SK-N-SH (cell line): ENCODE results near the gene FYB2. TPM values are rescaled to one million over a fixed set of nuclear protein-coding genes. Genes with fewer than 3 reads are reported as not detected.
A peak's percentile ranks its signal among the peaks of the same experiment; 100 is the strongest.

Experiments used
- CTCF ChIA-PET: fragments of 300-600, 350-600 bp; formaldehyde crosslinking; extraction: SDS; loops from one replicate; lab custom pipeline; 2021; lab: Yijun Ruan, JAX
- POLR2A ChIA-PET: fragments of 350-600 bp; sonication (Branson Sonifier 250); formaldehyde crosslinking; extraction: SDS; loops from one replicate; lab custom pipeline; 2020; ENCODE audit warnings: antibody characterized with exemption, inconsistent platforms; lab: Yijun Ruan, JAX
- DNase-seq: peaks from one replicate; pipeline ENCODE4 v3.0.0; 2012
- H2AFZ ChIP-seq: fragments of 200-600 bp; sonication (generic); 2 replicates; pipeline ENCODE4 v1.8.1; 2016; ENCODE audit warnings: antibody characterized with exemption, mild to moderate bottlenecking, low read depth
- H3F3A ChIP-seq: fragments of 200-600 bp; sonication (generic); replicated peaks from 2 replicates; pipeline ENCODE3; 2016; ENCODE audit warnings: antibody characterized with exemption, mild to moderate bottlenecking; ENCODE audit not compliant: insufficient read depth
- H3K27ac ChIP-seq, 2 experiments: fragments of 200-500 bp in 1 of 2; fragments of 200-600 bp in 1 of 2; sonication (Bioruptor generic) in 1 of 2; sonication (generic), shearing (Covaris generic) in 1 of 2; 2 replicates each; pipeline versions ENCODE4 v1.5.1 to v1.6.1; 2014 to 2016; ENCODE audit warnings: low read depth in 2 of 2, inconsistent platforms in 1 of 2, low read length in 1 of 2, mild to moderate bottlenecking in 1 of 2, mixed read lengths in 1 of 2
- H3K27me3 ChIP-seq: fragments of 200-600 bp; sonication (generic), shearing (Covaris generic); 2 replicates; pipeline ENCODE4 v1.6.1; 2016; ENCODE audit warnings: mixed run types; ENCODE audit not compliant: insufficient read depth
- H3K36me3 ChIP-seq, 2 experiments: fragments of 200-500 bp in 1 of 2; fragments of 200-600 bp in 1 of 2; sonication (Bioruptor generic) in 1 of 2; sonication (generic) in 1 of 2; replicated peaks in 1 of 2; 2 replicates each; pipeline versions ENCODE3 to v1.5.1; 2014 to 2016; ENCODE audit warnings: low read length in 1 of 2, mild to moderate bottlenecking in 1 of 2; ENCODE audit not compliant: insufficient read depth in 2 of 2, control insufficient read depth in 1 of 2
- H3K4me1 ChIP-seq, 2 experiments: fragments of 200-500 bp in 1 of 2; fragments of 200-600 bp in 1 of 2; sonication (Bioruptor generic) in 1 of 2; sonication (generic), shearing (Covaris generic) in 1 of 2; 2 replicates each; pipeline versions ENCODE4 v1.5.1 to v1.6.1; 2014 to 2016; ENCODE audit warnings: low read depth in 1 of 2, low read length in 1 of 2, mixed run types in 1 of 2; ENCODE audit not compliant: insufficient read depth in 2 of 2, control insufficient read depth in 1 of 2
- H3K4me2 ChIP-seq: fragments of 200-600 bp; sonication (generic), shearing (Covaris generic); 2 replicates; pipeline ENCODE4 v1.6.1; 2017; ENCODE audit warnings: mixed run types
- H3K4me3 ChIP-seq, 2 experiments: fragments of 200-500 bp in 1 of 2; fragments of 200-600 bp in 1 of 2; sonication (Bioruptor generic) in 1 of 2; sonication (generic), shearing (Covaris generic) in 1 of 2; 2 replicates each; pipeline versions ENCODE4 v1.5.1 to v1.8.1; 2014 to 2016; ENCODE audit warnings: low read depth in 2 of 2, inconsistent platforms in 1 of 2, low read length in 1 of 2, mild to moderate bottlenecking in 1 of 2, mixed read lengths in 1 of 2, moderate library complexity in 1 of 2
- H3K79me2 ChIP-seq: fragments of 200-600 bp; sonication (generic); 2 replicates; pipeline ENCODE4 v1.8.1; 2017; ENCODE audit warnings: mild to moderate bottlenecking; ENCODE audit not compliant: insufficient read depth
- H3K9ac ChIP-seq: fragments of 200-600 bp; sonication (generic); 2 replicates; pipeline ENCODE4 v1.6.1; 2017; ENCODE audit warnings: mixed run types
- H3K9me2 ChIP-seq: fragments of 200-600 bp; sonication (generic); 2 replicates; pipeline ENCODE4 v1.6.1; 2017; ENCODE audit warnings: mixed run types
- H3K9me3 ChIP-seq: fragments of 200-600 bp; sonication (generic); 2 replicates; pipeline ENCODE4 v1.6.1; 2017; ENCODE audit warnings: mixed run types, mild to moderate bottlenecking, moderate library complexity
- H4K20me1 ChIP-seq: fragments of 200-600 bp; sonication (generic); 2 replicates; pipeline ENCODE4 v1.6.1; 2017; ENCODE audit warnings: mild to moderate bottlenecking, mixed run types; ENCODE audit not compliant: insufficient read depth
- GABPA ChIP-seq: IDR thresholded peaks from 2 replicates; pipeline ENCODE4 v1.4.0; 2012; ENCODE audit warnings: low read depth, mild to moderate bottlenecking
- GATA2 ChIP-seq: sonication (generic); formaldehyde crosslinking; IDR thresholded peaks from 2 replicates; pipeline ENCODE4 v1.5.0; 2020; ENCODE audit warnings: mild to moderate bottlenecking, missing genetic modification reagents
- JUND ChIP-seq: IDR thresholded peaks from 2 replicates; pipeline ENCODE4 v1.4.0; 2012
- MEF2A ChIP-seq: IDR thresholded peaks from 2 replicates; pipeline ENCODE4 v1.4.0; 2012; ENCODE audit warnings: low read depth, borderline replicate concordance
- NRF1 ChIP-seq: IDR thresholded peaks from 2 replicates; pipeline ENCODE4 v1.6.1; 2012; ENCODE audit warnings: low read depth, mild to moderate bottlenecking, low read length
- RAD21 ChIP-seq: IDR thresholded peaks from 2 replicates; pipeline ENCODE4 v1.6.1; 2012; ENCODE audit warnings: mild to moderate bottlenecking, low read length
- SMC3 ChIP-seq: IDR thresholded peaks from 2 replicates; pipeline ENCODE4 v1.6.1; 2012; ENCODE audit warnings: low read depth, low read length, improper control_type of control experiment
- YY1 ChIP-seq: IDR thresholded peaks from 2 replicates; pipeline ENCODE4 v1.4.0; 2012; ENCODE audit warnings: low read depth, mild to moderate bottlenecking
- WGBS: methylation state at CpG from one replicate; pipeline ENCODE4 v1.1.6; 2017; ENCODE audit warnings: low lambda C conversion rate; 5-methylcytosine and 5-hydroxymethylcytosine counted together
- polyA plus RNA-seq, 3 experiments: library from polyadenylated mRNA; depleted of rRNA; stranded (reverse); fragments of >200 nt; gene quantifications; 2 replicates each; pipeline ENCODE4 v1.2.3, GENCODE V29; 2012
- TF ChIP-seq, protein P1 (sequence below): fragments of 200-600 bp; sonication (generic); IDR thresholded peaks from 2 replicates; pipeline ENCODE4 v1.6.1; 2017; ENCODE audit warnings: antibody characterized with exemption, mild to moderate bottlenecking, moderate library complexity

Gene FYB2
- polyA plus RNA-seq, 1 of the 3 experiments (the other 2 are of a cell fraction) = not detected

DNA sequence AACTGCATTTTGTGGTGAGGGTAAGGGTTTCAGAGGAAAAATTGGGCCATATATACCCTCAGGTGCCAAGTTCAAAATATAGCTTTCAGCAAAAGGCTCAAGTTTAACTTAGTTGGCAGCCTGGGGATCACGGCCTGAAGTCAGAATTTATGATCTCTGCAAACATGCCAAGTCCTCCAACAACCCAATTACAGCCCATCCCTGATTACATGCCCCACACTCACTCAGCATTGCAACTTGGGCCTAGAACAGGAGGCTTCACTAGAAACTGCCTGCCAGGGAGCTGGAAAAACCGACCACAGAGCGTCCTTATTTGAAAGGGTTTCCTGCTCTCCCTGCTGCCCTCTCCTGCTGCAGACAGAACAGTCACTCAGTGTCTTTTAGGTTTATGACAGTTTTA, 12.4 kb downstream of the FYB2 start:
- Histone ChIP-seq H4K20me1 (no peaks in the 10 kb centered on the region), H3K27me3 (no peaks in the 10 kb centered on the region; the same call in 1 of the 2 replicates), H3K9me3 (no peaks in the 10 kb centered on the region), H3K36me3 (no peaks in the 10 kb centered on the region), H3F3A (no peaks in the 10 kb centered on the region), H2AFZ (no peak overlapping the region), H3K27ac (no peak overlapping the region), H3K4me1 (no peaks in the 10 kb centered on the region; a peak in 1 of 4 replicates), H3K4me3 (no peak overlapping the region), H3K79me2 (no peaks in the 10 kb centered on the region), H3K4me2 (no peak overlapping the region), H3K9ac (no peak overlapping the region), H3K9me2 (no peaks in the 10 kb centered on the region)
- no peak for DNase-seq
- TF ChIP-seq NRF1 (no peak), MEF2A (no peak), YY1 (no peak), JUND (no peak), GATA2 (no peak)
- CTCF ChIA-PET = interaction anchor here (0.6 to 5.7 kb wide), 3 partner anchors 11 to 1848 kb away, joined by 3 to 39 read pairs (median 4); partner anchors contain the start of gene FYB2
- WGBS = 81% methylated on average over 3 of the region's 3 CpGs
- POLR2A ChIA-PET = interaction anchor here (0.5 kb wide), 1 partner anchor 1893 kb away, joined by 3 read pairs; the partner anchor contains the start of gene MYSM1

DNA sequence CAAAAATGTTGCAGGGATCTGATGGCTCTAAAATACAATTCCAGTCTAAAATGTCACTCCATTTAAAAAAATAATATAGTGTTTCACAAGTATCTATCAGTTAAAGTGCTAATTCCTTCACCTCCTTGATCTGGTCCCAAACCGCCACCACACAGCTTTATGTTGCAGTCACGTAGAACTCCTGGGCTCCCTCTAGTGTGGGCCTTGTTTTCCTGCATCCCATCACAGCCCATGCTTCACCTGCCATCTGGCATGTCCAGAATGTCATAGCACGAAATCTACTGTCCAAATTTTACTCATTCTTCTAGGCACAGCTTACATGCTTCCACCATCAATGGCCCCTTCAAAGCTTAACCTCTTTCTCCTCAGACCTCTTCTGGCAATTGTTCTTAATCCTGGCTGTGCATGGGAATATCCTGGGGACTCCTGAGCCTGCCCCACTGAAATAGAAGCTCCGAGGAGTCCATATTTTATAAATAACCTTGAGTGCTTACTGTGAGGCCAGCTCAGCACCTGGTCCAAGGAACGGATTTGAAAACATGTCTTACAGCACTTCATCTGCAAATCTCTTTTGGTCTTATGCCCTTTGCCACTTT, 15.5 kb downstream of the FYB2 start:
- POLR2A ChIA-PET = no interaction called here
- no peaks in the 10 kb centered on the region; a peak in 1 of 4 replicates for H3K4me1 ChIP-seq
- WGBS = 61% methylated on average over 5 of the region's 5 CpGs

More for the DNA sequence above, 15.5 kb downstream of the FYB2 start:
- CTCF ChIA-PET = interaction anchor here (0.6 to 1.9 kb wide), 19 partner anchors 9 to 1682 kb away, joined by 3 to 16 read pairs (median 4); no protein-coding TSS in a partner anchor
- DNase-seq = peak; percentile 34
- Histone ChIP-seq H4K20me1 (no peaks in the 10 kb centered on the region), H3K79me2 (no peaks in the 10 kb centered on the region), H2AFZ (no peak overlapping the region), H3F3A (peaks cover 6% of the 10 kb centered on the region), H3K27ac (no peak overlapping the region), H3K36me3 (no peaks in the 10 kb centered on the region), H3K27me3 (no peaks in the 10 kb centered on the region), H3K9me2 (no peaks in the 10 kb centered on the region), H3K4me2 (no peak overlapping the region), H3K4me3 (no peak overlapping the region), H3K9me3 (no peaks in the 10 kb centered on the region), H3K9ac (no peak overlapping the region)
- TF ChIP-seq GABPA (no peak), SMC3 (peak; percentile 51), RAD21 (peak; percentile 57)
- TF ChIP-seq, protein P1, sequence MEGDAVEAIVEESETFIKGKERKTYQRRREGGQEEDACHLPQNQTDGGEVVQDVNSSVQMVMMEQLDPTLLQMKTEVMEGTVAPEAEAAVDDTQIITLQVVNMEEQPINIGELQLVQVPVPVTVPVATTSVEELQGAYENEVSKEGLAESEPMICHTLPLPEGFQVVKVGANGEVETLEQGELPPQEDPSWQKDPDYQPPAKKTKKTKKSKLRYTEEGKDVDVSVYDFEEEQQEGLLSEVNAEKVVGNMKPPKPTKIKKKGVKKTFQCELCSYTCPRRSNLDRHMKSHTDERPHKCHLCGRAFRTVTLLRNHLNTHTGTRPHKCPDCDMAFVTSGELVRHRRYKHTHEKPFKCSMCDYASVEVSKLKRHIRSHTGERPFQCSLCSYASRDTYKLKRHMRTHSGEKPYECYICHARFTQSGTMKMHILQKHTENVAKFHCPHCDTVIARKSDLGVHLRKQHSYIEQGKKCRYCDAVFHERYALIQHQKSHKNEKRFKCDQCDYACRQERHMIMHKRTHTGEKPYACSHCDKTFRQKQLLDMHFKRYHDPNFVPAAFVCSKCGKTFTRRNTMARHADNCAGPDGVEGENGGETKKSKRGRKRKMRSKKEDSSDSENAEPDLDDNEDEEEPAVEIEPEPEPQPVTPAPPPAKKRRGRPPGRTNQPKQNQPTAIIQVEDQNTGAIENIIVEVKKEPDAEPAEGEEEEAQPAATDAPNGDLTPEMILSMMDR = peak; percentile 58
